ENCODE results near the gene NBEA. TPM values are rescaled to one million over a fixed set of nuclear protein-coding genes. Genes with fewer than 3 reads are reported as not detected.
"Not testable (repeated sequence)": the region's sequence is repeated elsewhere in the genome, so short reads cannot be mapped to it uniquely, and the experiment has no call there.

The NBEA gene
- 0.41 and 0.51 TPM in 2 replicates for total RNA-seq (2014; rRNA removed; shearing (Covaris generic); ENCODE audit: low replicate concordance)

GRCh38 chr13:34941835-34942731 is at the start of gene NBEA:
Gene NBEA, plus strand, starts transcription at chr13:34942270. Its CDS starts 551 bp downstream, at chr13:34942821.
- DNase-seq (ENCODE audit: low read depth), result peak; percentile 59
- in situ Hi-C loops (cut with HindIII; ENCODE audit: low pct_unique_long_range_greater_than_20kb, low sequenced_read_pairs), result no loop called here

GRCh38 chr13:34894756-34895155 is 47.3 kb upstream of the NBEA start:
- in situ Hi-C loops (cut with HindIII; ENCODE audit: low pct_unique_long_range_greater_than_20kb, low sequenced_read_pairs), result no loop called here
- DNase-seq (ENCODE audit: low read depth), result no peak

GRCh38 chr13:34897220-34897619 is 44.9 kb upstream of the NBEA start:
- in situ Hi-C loops (cut with HindIII; ENCODE audit: low pct_unique_long_range_greater_than_20kb, low sequenced_read_pairs), result no loop called here
- no peak for DNase-seq (ENCODE audit: low read depth)

- in situ Hi-C loops (cut with HindIII; ENCODE audit: low pct_unique_long_range_greater_than_20kb, low sequenced_read_pairs), result no loop called here
- DNase-seq (ENCODE audit: low read depth), result no peak
These were observed 42.2 kb upstream of the NBEA start for GRCh38 chr13:34899888-34900287.

- DNase-seq (ENCODE audit: low read depth), result no peak
- in situ Hi-C loops (cut with HindIII; ENCODE audit: low pct_unique_long_range_greater_than_20kb, low sequenced_read_pairs), result no loop called here
These were observed 41.8 kb upstream of the NBEA start for GRCh38 chr13:34900288-34900739.

- no peak for DNase-seq (ENCODE audit: low read depth)
- in situ Hi-C loops (cut with HindIII; ENCODE audit: low pct_unique_long_range_greater_than_20kb, low sequenced_read_pairs), result no loop called here
These were observed 40.5 kb upstream of the NBEA start for GRCh38 chr13:34901572-34901971.

- in situ Hi-C loops (cut with HindIII; ENCODE audit: low pct_unique_long_range_greater_than_20kb, low sequenced_read_pairs), result no loop called here
- no peak for DNase-seq (ENCODE audit: low read depth)
These were observed 30.9 kb upstream of the NBEA start for GRCh38 chr13:34911159-34911558.

- in situ Hi-C loops (cut with HindIII; ENCODE audit: low pct_unique_long_range_greater_than_20kb, low sequenced_read_pairs), result no loop called here
- DNase-seq (ENCODE audit: low read depth), result no peak
These were observed 29.0 kb upstream of the NBEA start for GRCh38 chr13:34913040-34913439.

GRCh38 chr13:34914416-34914815 is 27.7 kb upstream of the NBEA start:
- in situ Hi-C loops (cut with HindIII; ENCODE audit: low pct_unique_long_range_greater_than_20kb, low sequenced_read_pairs), result no loop called here
- DNase-seq (ENCODE audit: low read depth), result no peak

- DNase-seq (ENCODE audit: low read depth), result no peak
These were observed 15.6 kb upstream of the NBEA start for GRCh38 chr13:34926508-34926907.

GRCh38 chr13:34928676-34929075 is 13.4 kb upstream of the NBEA start:
- in situ Hi-C loops (cut with HindIII; ENCODE audit: low pct_unique_long_range_greater_than_20kb, low sequenced_read_pairs); DNase-seq (ENCODE audit: low read depth): not testable (repeated sequence)

More at GRCh38 chr13:34926508-34926907, 15.6 kb upstream of the NBEA start:
- in situ Hi-C loops (cut with HindIII; ENCODE audit: low pct_unique_long_range_greater_than_20kb, low sequenced_read_pairs), result no loop called here

GRCh38 chr13:34931572-34931971 is 10.5 kb upstream of the NBEA start:
- in situ Hi-C loops (cut with HindIII; ENCODE audit: low pct_unique_long_range_greater_than_20kb, low sequenced_read_pairs), result no loop called here
- DNase-seq (ENCODE audit: low read depth), result no peak

- DNase-seq (ENCODE audit: low read depth), result no peak
- in situ Hi-C loops (cut with HindIII; ENCODE audit: low pct_unique_long_range_greater_than_20kb, low sequenced_read_pairs), result no loop called here
These were observed 8.7 kb upstream of the NBEA start for GRCh38 chr13:34933349-34933748.

- no peak for DNase-seq (ENCODE audit: low read depth)
- in situ Hi-C loops (cut with HindIII; ENCODE audit: low pct_unique_long_range_greater_than_20kb, low sequenced_read_pairs), result no loop called here
These were observed 8.3 kb upstream of the NBEA start for GRCh38 chr13:34933786-34934185.

- in situ Hi-C loops (cut with HindIII; ENCODE audit: low pct_unique_long_range_greater_than_20kb, low sequenced_read_pairs), result no loop called here
- DNase-seq (ENCODE audit: low read depth), result no peak
These were observed 6.2 kb upstream of the NBEA start for GRCh38 chr13:34935841-34936240.

GRCh38 chr13:34939771-34940170 is 2.3 kb upstream of the NBEA start:
- in situ Hi-C loops (cut with HindIII; ENCODE audit: low pct_unique_long_range_greater_than_20kb, low sequenced_read_pairs), result no loop called here
- DNase-seq (ENCODE audit: low read depth), result no peak

- no peak for DNase-seq (ENCODE audit: low read depth)
- in situ Hi-C loops (cut with HindIII; ENCODE audit: low pct_unique_long_range_greater_than_20kb, low sequenced_read_pairs), result no loop called here
These were observed 635 bp upstream of the NBEA start for GRCh38 chr13:34941436-34941834.

- DNase-seq (ENCODE audit: low read depth), result peak; percentile 10
- in situ Hi-C loops (cut with HindIII; ENCODE audit: low pct_unique_long_range_greater_than_20kb, low sequenced_read_pairs), result no loop called here
These were observed 814 bp downstream of the NBEA start for GRCh38 chr13:34942732-34943435.

All from Caki2 (cell line).